Psoas muscle (tissue), 8 donors: ENCODE measurements around the gene ATG12. TPM values are rescaled to one million over a fixed set of nuclear protein-coding genes. Genes with fewer than 3 reads are reported as not detected.
A peak's percentile ranks its signal among the peaks of the same experiment; 100 is the strongest.

Experiments used
- ATAC-seq, 4 donors: fragments of 200-7000 bp; cut with Tn5 transposase; one replicate each; pipeline ENCODE4 v1.9.1; 2020; ENCODE audit warnings: moderate library complexity in 3 of 4, mild to moderate bottlenecking in 2 of 4
- DNase-seq, 2 donors: peaks; one replicate each; pipeline ENCODE4 v3.0.0-alpha.2; 2020
- H3K27ac ChIP-seq: fragments of 200-600 bp; one replicate; pipeline ENCODE4 v1.8.0; 2022
- H3K27me3 ChIP-seq, 3 donors: fragments of 200-600 bp in 1 of 3; one replicate each; pipeline versions ENCODE4 v1.6.1 to v1.8.0; 2013 to 2022; ENCODE audit warnings: low read length in 2 of 3, mild to moderate bottlenecking in 2 of 3, moderate library complexity in 1 of 3; ENCODE audit not compliant: insufficient read depth in 3 of 3
- H3K36me3 ChIP-seq, 2 donors: fragments of 200-600 bp in 1 of 2; one replicate each; pipeline versions ENCODE4 v1.6.1 to v1.8.0; 2013 to 2022; ENCODE audit warnings: low read depth in 1 of 2, mild to moderate bottlenecking in 1 of 2, moderate library complexity in 1 of 2; ENCODE audit not compliant: insufficient read depth in 1 of 2
- H3K4me1 ChIP-seq: fragments of 200-600 bp; one replicate; pipeline ENCODE4 v1.8.0; 2022
- H3K4me3 ChIP-seq: fragments of 200-600 bp; one replicate; pipeline ENCODE4 v1.8.0; 2022; ENCODE audit warnings: mild to moderate bottlenecking
- H3K9me3 ChIP-seq: fragments of 200-600 bp; one replicate; pipeline ENCODE4 v1.8.0; 2022
- CTCF ChIP-seq: fragments of 200-600 bp; IDR thresholded peaks from one replicate; pipeline ENCODE4 v1.8.0; 2022; ENCODE audit warnings: antibody characterized with exemption
- WGBS, 3 donors: extraction: QIAGEN DNeasy Blood & Tissue Kit; methylation state at CpG; one replicate each; pipeline versions ENCODE4 v1.1.6 to v1.1.7; 2013; 5-methylcytosine and 5-hydroxymethylcytosine counted together
- intact Hi-C, 2 donors: fragments of 100-400 bp; cut with DNase I; formaldehyde crosslinking; loops; one replicate each; pipeline versions ENCODE4 v1.11.0 to v1.14.2; 2022
- polyA plus RNA-seq, 3 donors: library from polyadenylated mRNA; stranded (reverse); fragments of 200-250 nt; gene quantifications; one replicate each; pipeline ENCODE4 v1.2.3, GENCODE V29; 2013
- total RNA-seq, 4 donors: library from RNA; stranded (reverse); fragmentation: NEBNext Ultra II Directional in 2 of 4; extraction: Animal tissue kit (Norgen Biotek cat#: 25700) in 2 of 4; gene quantifications; one replicate each; pipeline versions ENCODE4 v1.2.1 to v1.2.4, GENCODE V29; 2021 to 2023
- donor health status: healthy with polysubstance abuse.
- donor health status: DM: no; HTN: no; CAD: no; lungs with moderate emphysema.
- donor health status: Bipolar disorder and iron deficiency.
- donor health status: healthy.
- donor health status: DM: yes; HTN: yes; CAD: no.
- donor health status: DM: no; HTN: no; CAD: no.
- donor health status: DM: no; HTN: no; CAD: no.
- donor health status: DM: yes; HTN: yes; CAD: no.

The ATG12 gene
- total and polyA plus RNA-seq, 7 donors: 19.6 to 44.2 (median 32.8) TPM

- Histone ChIP-seq H3K36me3 (no peaks in the 10 kb centered on the region), H3K27me3 (no peaks in the 10 kb centered on the region), H3K27ac (no peak overlapping the region), H3K4me3 (no peak overlapping the region), H3K4me1 (peaks cover 19% of the 10 kb centered on the region), H3K9me3 (no peaks in the 10 kb centered on the region)
- ATAC-seq (no peak), DNase-seq (no peak)
- no peak for TF ChIP-seq CTCF
- WGBS, 3 donors: 43 to 48% (median 45%) methylated on average over 4 of the region's 4 CpGs
- intact Hi-C loops: no loop called here
These were observed 9.5 kb upstream of the ATG12 start for GRCh38 chr5:115850744-115851416.

GRCh38 chr5:115849258-115849798 lies 8.0 kb upstream of the ATG12 start:
- no peak for DNase-seq
- Histone ChIP-seq H3K27ac (no peak overlapping the region), H3K36me3 (no peaks in the 10 kb centered on the region), H3K9me3 (no peaks in the 10 kb centered on the region), H3K4me3 (no peak overlapping the region), H3K4me1 (peaks cover 22% of the 10 kb centered on the region), H3K27me3 (no peaks in the 10 kb centered on the region)
- no peak for TF ChIP-seq CTCF
- ATAC-seq: no peak
- intact Hi-C loops: loop anchor here (10.0 kb wide), 2 partner anchors 235 to 305 kb away; partner anchors contain the start of genes COMMD10 (in 1 of the 2) and FEM1C (in 1 of the 2)
- 92 to 95% (median 93%) methylated on average over 3 of the region's 3 CpGs for WGBS, 3 donors

- TF ChIP-seq CTCF: no peak
- no peak for ATAC-seq
- intact Hi-C loops: loop anchor here (10.0 kb wide), 2 partner anchors 238 to 302 kb away; partner anchors contain the start of genes COMMD10 (in 1 of the 2) and FEM1C (in 1 of the 2)
- DNase-seq: no peak
- peaks cover 37% of the 10 kb centered on the region for H3K4me1 ChIP-seq
- H3K4me3 ChIP-seq: no peak overlapping the region
- WGBS, 3 donors: 89 to 92% (median 89%) methylated on average over 7 of the region's 7 CpGs
- no peaks in the 10 kb centered on the region for H3K9me3 ChIP-seq
- no peaks in the 10 kb centered on the region for H3K36me3 ChIP-seq
- no peak overlapping the region for H3K27ac ChIP-seq
- H3K27me3 ChIP-seq: no peaks in the 10 kb centered on the region
These were observed 5.9 kb upstream of the ATG12 start for GRCh38 chr5:115847290-115847689.

GRCh38 chr5:115844321-115844817 lies 3.0 kb upstream of the ATG12 start:
- intact Hi-C loops: loop anchor here (5.0 to 10.0 kb wide), 5 partner anchors 217 to 532 kb away; partner anchors contain the start of genes TMED7 (in 2 of the 2), COMMD10 (in 1 of the 2) and FEM1C (in 1 of the 2)
- Histone ChIP-seq H3K4me3 (peak overlapping the region; percentile 87), H3K27ac (peak overlapping the region; percentile 44), H3K36me3 (no peaks in the 10 kb centered on the region), H3K4me1 (peaks cover 38% of the 10 kb centered on the region), H3K9me3 (no peaks in the 10 kb centered on the region), H3K27me3 (no peaks in the 10 kb centered on the region)
- no peak for TF ChIP-seq CTCF
- WGBS, 3 donors: 53 to 61% (median 56%) methylated on average over 7 of the region's 7 CpGs
- DNase-seq (no peak), ATAC-seq (no peak)
